HepG2 (cell line): ENCODE measurements around the gene HCN4. TPM values are rescaled to one million over a fixed set of nuclear protein-coding genes. Genes with fewer than 3 reads are reported as not detected.

Source experiments
- ATAC-seq: fragments of 200-7000 bp; cut with Tn5 transposase; 3 replicates; pipeline ENCODE4 v1.9.1; 2020; ENCODE audit warnings: mild to moderate bottlenecking, moderate library complexity
- BruUV-seq: library from RNA; stranded (reverse); fragments of 400-500 nt; replicated peaks from 2 replicates; lab custom pipeline; 2021; lab: Mats Ljungman, UMichigan
- CTCF ChIA-PET: fragments of 300-600 bp; formaldehyde crosslinking; extraction: SDS; loops from one replicate; lab custom pipeline; 2021; ENCODE audit warnings: low total read pairs, inconsistent platforms, low intra/inter-chr PET ratio; lab: Yijun Ruan, JAX
- POLR2A ChIA-PET: fragments of 350-600 bp; sonication (Branson Sonifier 250); formaldehyde crosslinking; loops from one replicate; lab custom pipeline; 2020; ENCODE audit warnings: antibody characterized with exemption, inconsistent platforms; lab: Yijun Ruan, JAX
- DNase-seq: peaks from one replicate; pipeline ENCODE4 v3.0.0-alpha.2; 2015; ENCODE audit warnings: low spot score
- FAIRE-seq: peaks from 3 replicates; lab custom pipeline; 2011; peaks lifted over from hg19 to GRCh38; lab: Jason Lieb, UNC
- H2AFZ ChIP-seq: one replicate; pipeline ENCODE4 v1.6.1; 2011; ENCODE audit warnings: low read length, inconsistent platforms
- H3K27ac ChIP-seq: fragments of 300-600 bp; 3 replicates; pipeline ENCODE4 v1.8.0; 2011; ENCODE audit warnings: mixed run types, mild to moderate bottlenecking, mixed read lengths, low read length, inconsistent platforms; ENCODE audit not compliant: insufficient read depth; ENCODE audit errors: extremely low read length
- H3K27me3 ChIP-seq, 2 experiments: fragments of 200-600 bp in 1 of 2; 2 replicates in 1 of 2; 3 replicates in 1 of 2; pipeline versions ENCODE4 v1.6.0 to v1.8.0; 2011; ENCODE audit warnings: low read length in 2 of 2, mild to moderate bottlenecking in 2 of 2, moderate library complexity in 2 of 2, inconsistent platforms in 1 of 2; ENCODE audit not compliant: insufficient read depth in 2 of 2, control insufficient read depth in 1 of 2
- H3K36me3 ChIP-seq, 2 experiments: fragments of 200-600 bp in 1 of 2; replicated peaks in 1 of 2; 2 replicates in 1 of 2; 3 replicates in 1 of 2; pipeline versions ENCODE4 v1.5.1 to v1.8.0; 2011; ENCODE audit warnings: low read length in 2 of 2, inconsistent platforms in 1 of 2; ENCODE audit not compliant: insufficient read depth in 2 of 2, control insufficient read depth in 1 of 2
- H3K4me1 ChIP-seq: 2 replicates; pipeline ENCODE4 v1.5.1; 2012; ENCODE audit warnings: low read length, inconsistent platforms; ENCODE audit not compliant: insufficient read depth
- H3K4me2 ChIP-seq: 2 replicates; pipeline ENCODE4 v1.6.0; 2011; ENCODE audit warnings: low read depth, low read length, inconsistent platforms
- H3K4me3 ChIP-seq, 3 experiments: fragments of 200-600 bp in 1 of 3; sonication (generic), shearing (Covaris generic) in 1 of 3; replicated peaks in 1 of 3; 2 replicates each; pipeline ENCODE4 v1.5.1; 2011 to 2016; ENCODE audit warnings: low read length in 3 of 3, inconsistent platforms in 2 of 3, low read depth in 2 of 3, mild to moderate bottlenecking in 2 of 3, control low read depth in 1 of 3, mixed read lengths in 1 of 3; ENCODE audit not compliant: insufficient read depth in 1 of 3
- H3K79me2 ChIP-seq: one replicate; pipeline ENCODE4 v1.6.1; 2011; ENCODE audit warnings: low read length, inconsistent platforms; ENCODE audit not compliant: insufficient read depth
- H3K9ac ChIP-seq: 2 replicates; pipeline ENCODE4 v1.6.0; 2011; ENCODE audit warnings: mild to moderate bottlenecking, low read depth, low read length, inconsistent platforms; ENCODE audit not compliant: insufficient read depth
- H3K9me3 ChIP-seq: 2 replicates; pipeline ENCODE4 v1.5.1; 2012; ENCODE audit warnings: mild to moderate bottlenecking, low read length
- H4K20me1 ChIP-seq: 2 replicates; pipeline ENCODE4 v1.6.0; 2011; ENCODE audit warnings: inconsistent platforms, mild to moderate bottlenecking, low read length, moderate library complexity; ENCODE audit not compliant: insufficient read depth
- ARID2 ChIP-seq: sonication (generic); formaldehyde crosslinking; IDR thresholded peaks from 2 replicates; pipeline ENCODE4 v1.8.1; 2022; ENCODE audit warnings: mild to moderate bottlenecking, missing genetic modification reagents, borderline replicate concordance
- ATF1 ChIP-seq: IDR thresholded peaks from 2 replicates; pipeline ENCODE4 v1.6.1; 2016; ENCODE audit warnings: mild to moderate bottlenecking, control low read depth
- PHB2 ChIP-seq: fragments of 450-650 bp; IDR thresholded peaks from 2 replicates; pipeline ENCODE4 v1.6.1; 2018; ENCODE audit not compliant: partially characterized antibody
- TAF1 ChIP-seq: sonication (generic); formaldehyde crosslinking; IDR thresholded peaks from 2 replicates; pipeline ENCODE4 v1.4.0; 2020; ENCODE audit warnings: missing genetic modification reagents
- TCF7 ChIP-seq: sonication (generic); IDR thresholded peaks from 2 replicates; pipeline ENCODE4 v1.6.1; 2016; ENCODE audit warnings: antibody characterized with exemption, low read depth
- ZBTB20 ChIP-seq: sonication (generic); formaldehyde crosslinking; IDR thresholded peaks from 2 replicates; pipeline ENCODE4 v1.8.1; 2023; ENCODE audit warnings: missing genetic modification reagents, low read depth, mild to moderate bottlenecking, borderline replicate concordance
- ZFP37 ChIP-seq: sonication (generic); formaldehyde crosslinking; IDR thresholded peaks from 2 replicates; pipeline ENCODE4 v1.4.0; 2020; ENCODE audit warnings: missing genetic modification reagents, borderline replicate concordance
- ZFY ChIP-seq: sonication (generic); formaldehyde crosslinking; IDR thresholded peaks from 2 replicates; pipeline ENCODE4 v1.4.0; 2020; ENCODE audit warnings: missing genetic modification reagents
- ZNF350 ChIP-seq: sonication (generic); formaldehyde crosslinking; IDR thresholded peaks from 2 replicates; pipeline ENCODE4 v1.4.0; 2020; ENCODE audit warnings: mild to moderate bottlenecking, low read depth, missing genetic modification reagents, borderline replicate concordance
- ZNF580 ChIP-seq: IDR thresholded peaks from 2 replicates; pipeline ENCODE4 v1.6.1; 2016; ENCODE audit warnings: low read depth, borderline replicate concordance
- WGBS: methylation state at CpG from one replicate; pipeline ENCODE4 v1.1.6; 2017; ENCODE audit warnings: low lambda C conversion rate; 5-methylcytosine and 5-hydroxymethylcytosine counted together
- in situ Hi-C: cut with HindIII; loops from 2 replicates; pipeline ENCODE4 v1.10.0; 2017; ENCODE audit warnings: low pct_unique_long_range_greater_than_20kb; ENCODE audit not compliant: extremely low pct_ligation_motif_present
- intact Hi-C: fragments of 100-400 bp; cut with micrococcal nuclease; formaldehyde crosslinking; loops from one replicate; pipeline ENCODE4 v1.10.0; 2022; ENCODE audit not compliant: unreplicated experiment
- polyA plus RNA-seq, 8 experiments: library from polyadenylated mRNA; depleted of rRNA in 3 of 8; stranded (reverse) in 7 of 8; unstranded in 1 of 8; fragments of >200 nt; fragmentation: Illumina TruSeq in 4 of 8; extraction: Trizol in 4 of 8; gene quantifications; 2 replicates each; pipeline versions ENCODE4 v1.2.1 to v1.2.3, GENCODE V29; 2011 to 2016; ENCODE audit warnings: low read depth in 4 of 8, missing spikeins in 1 of 8, mixed read lengths in 1 of 8; ENCODE audit not compliant: insufficient read depth in 1 of 8
- total RNA-seq, 5 experiments: library from RNA; depleted of rRNA; stranded (reverse); fragments of >200 nt; fragmentation: Illumina TruSeq; extraction: Trizol; gene quantifications; 2 replicates each; pipeline ENCODE4 v1.2.3, GENCODE V29; 2016; ENCODE audit warnings: low read depth in 1 of 5
- TF ChIP-seq, protein P1 (sequence below), 2 experiments: sonication (generic) in 1 of 2; formaldehyde crosslinking in 1 of 2; IDR thresholded peaks; 2 replicates each; pipeline versions ENCODE4 v1.4.0 to v1.6.1; 2018 to 2020; ENCODE audit warnings: missing genetic modification reagents in 2 of 2, borderline replicate concordance in 1 of 2, low read depth in 1 of 2, mild to moderate bottlenecking in 1 of 2, missing biosample characterization in 1 of 2

HCN4 gene
- total and polyA plus RNA-seq, 2 of the 13 experiments (the other 11 are each of a cell fraction or from before 2014, with no cell fraction given): not detected

- H3K79me2 ChIP-seq: no peaks in the 10 kb centered on the region
- CTCF ChIA-PET: no interaction called here
- intact Hi-C loops: no loop called here
- POLR2A ChIA-PET: no interaction called here
- TF ChIP-seq ATF1 (CRISPR knock-in tag) (no peak), TAF1 (CRISPR knock-in tag) (no peak), ZBTB20 (CRISPR knock-in tag) (no peak), ARID2 (no peak), ZNF350 (CRISPR knock-in tag) (no peak), ZFP37 (CRISPR knock-in tag) (no peak), ZFY (no peak), ZNF580 (CRISPR knock-in tag) (no peak), PHB2 (no peak), TCF7 (no peak)
- TF ChIP-seq, protein P1, sequence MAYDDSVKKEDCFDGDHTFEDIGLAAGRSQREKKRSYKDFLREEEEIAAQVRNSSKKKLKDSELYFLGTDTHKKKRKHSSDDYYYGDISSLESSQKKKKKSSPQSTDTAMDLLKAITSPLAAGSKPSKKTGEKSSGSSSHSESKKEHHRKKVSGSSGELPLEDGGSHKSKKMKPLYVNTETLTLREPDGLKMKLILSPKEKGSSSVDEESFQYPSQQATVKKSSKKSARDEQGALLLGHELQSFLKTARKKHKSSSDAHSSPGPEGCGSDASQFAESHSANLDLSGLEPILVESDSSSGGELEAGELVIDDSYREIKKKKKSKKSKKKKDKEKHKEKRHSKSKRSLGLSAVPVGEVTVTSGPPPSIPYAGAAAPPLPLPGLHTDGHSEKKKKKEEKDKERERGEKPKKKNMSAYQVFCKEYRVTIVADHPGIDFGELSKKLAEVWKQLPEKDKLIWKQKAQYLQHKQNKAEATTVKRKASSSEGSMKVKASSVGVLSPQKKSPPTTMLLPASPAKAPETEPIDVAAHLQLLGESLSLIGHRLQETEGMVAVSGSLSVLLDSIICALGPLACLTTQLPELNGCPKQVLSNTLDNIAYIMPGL (CRISPR knock-in tag; IDR thresholded peaks at IDR 0.05; ENCODE audit: borderline replicate concordance in 1 of 2, low read depth in 1 of 2): no peak
- DNase-seq (no peak), ATAC-seq (no peak), FAIRE-seq (no peak)
- in situ Hi-C loops: no loop called here
- H3K27me3 ChIP-seq: peaks cover 5 to 43% of the 10 kb centered on the region in 2 experiments; a peak in 4 of 5 replicates
- no peaks in the 10 kb centered on the region for H4K20me1 ChIP-seq
- H3K4me1 ChIP-seq: no peaks in the 10 kb centered on the region
- BruUV-seq: no TSS peak
- no peak overlapping the region for H3K9ac ChIP-seq
- H3K36me3 ChIP-seq: no peaks in the 10 kb centered on the region
- no peak overlapping the region for H3K4me3 ChIP-seq
- H3K9me3 ChIP-seq: no peaks in the 10 kb centered on the region
- H3K4me2 ChIP-seq: no peak overlapping the region
- no peak overlapping the region for H2AFZ ChIP-seq
- 0% methylated on average over 6 of the region's 9 CpGs for WGBS
- H3K27ac ChIP-seq: no peak overlapping the region
Measured at GRCh38 chr15:73335026-73335425, 33.7 kb downstream of the HCN4 start.
